CD4-positive, alpha-beta T cell treated with Interleukin-17A for 4 hours (primary cell): ENCODE results near the gene PPP1R9A.

ENCODE experiments used
- DNase-seq: peaks from one replicate; pipeline ENCODE4 v3.0.0-alpha.2; 2020; ENCODE audit warnings: mixed read lengths

The PPP1R9A gene

DNA sequence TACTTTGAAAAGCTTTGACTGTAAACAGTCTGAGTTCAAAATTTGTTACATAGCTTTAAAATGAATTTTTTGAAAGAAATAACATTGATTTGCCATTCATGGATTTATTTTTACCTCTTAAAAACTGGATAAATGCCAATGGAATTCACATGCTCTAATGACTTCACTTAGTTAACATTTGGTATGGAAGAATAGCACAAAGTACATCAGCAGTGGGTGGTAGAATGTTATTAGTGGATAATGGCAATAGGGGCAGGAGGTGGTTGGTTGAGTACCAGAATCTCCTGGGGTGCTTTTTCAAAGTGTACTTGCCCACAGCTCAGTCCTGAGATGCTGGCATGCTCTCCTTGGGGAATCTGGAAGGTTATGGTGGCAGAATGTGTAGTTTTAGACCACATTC lies 4.7 kb downstream of the PPP1R9A start:
- no peak for DNase-seq

DNA sequence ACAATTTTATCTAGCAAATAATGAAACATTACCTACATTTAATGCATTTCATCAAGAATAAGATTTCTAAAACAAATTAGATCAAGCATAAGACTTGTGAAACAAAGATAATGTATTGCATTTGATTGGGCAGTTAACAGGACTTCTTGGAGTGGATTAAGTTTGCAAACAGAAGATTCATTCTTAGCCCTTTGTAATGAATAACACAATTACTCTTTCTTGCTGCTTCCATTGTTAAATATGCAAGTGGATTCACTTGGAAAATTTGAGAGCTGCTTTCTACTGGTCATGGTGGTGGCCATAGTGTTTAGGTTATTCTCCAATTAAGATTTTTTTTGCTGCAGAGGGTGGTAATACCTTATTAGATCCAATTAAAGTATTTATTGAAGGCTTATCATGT lies 6.0 kb downstream of the PPP1R9A start:
- DNase-seq = no peak

DNA sequence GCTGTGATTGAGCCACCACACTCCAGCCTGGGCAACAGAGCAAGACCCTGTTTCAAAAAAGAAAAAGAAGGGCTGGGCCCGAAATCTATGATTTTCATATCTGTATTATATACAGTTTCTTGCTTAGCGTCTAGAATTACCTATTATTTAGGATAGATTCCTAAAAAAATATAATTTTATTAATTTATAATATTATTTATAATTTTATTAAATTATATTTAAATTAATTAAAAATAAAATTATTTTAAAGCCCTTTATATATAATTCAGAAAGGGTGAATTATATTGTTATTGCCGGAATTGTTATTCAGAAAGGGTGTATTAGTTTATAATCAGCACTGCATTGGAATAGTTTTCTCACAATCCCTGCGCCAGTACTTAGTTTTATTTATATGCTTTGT lies 14.5 kb downstream of the PPP1R9A start:
- DNase-seq = no peak

DNA sequence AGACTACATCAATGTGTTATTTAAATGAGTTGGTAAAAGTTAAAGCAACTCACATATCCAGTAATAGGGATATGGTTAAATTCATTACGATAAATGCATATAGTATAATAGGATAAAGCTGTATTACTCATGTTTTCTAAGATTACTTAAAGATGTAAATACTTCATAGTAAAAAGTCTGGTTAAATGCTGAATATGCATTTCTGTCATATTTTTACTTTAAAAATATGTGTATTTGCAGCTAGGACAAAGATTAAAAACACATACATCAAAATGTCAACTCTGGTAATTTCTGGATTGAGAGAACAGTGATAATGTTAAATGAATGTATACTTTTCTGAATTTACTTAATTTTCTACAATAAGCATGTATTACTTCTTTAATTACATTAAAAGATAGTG lies 15.1 kb downstream of the PPP1R9A start:
- no peak for DNase-seq

DNA sequence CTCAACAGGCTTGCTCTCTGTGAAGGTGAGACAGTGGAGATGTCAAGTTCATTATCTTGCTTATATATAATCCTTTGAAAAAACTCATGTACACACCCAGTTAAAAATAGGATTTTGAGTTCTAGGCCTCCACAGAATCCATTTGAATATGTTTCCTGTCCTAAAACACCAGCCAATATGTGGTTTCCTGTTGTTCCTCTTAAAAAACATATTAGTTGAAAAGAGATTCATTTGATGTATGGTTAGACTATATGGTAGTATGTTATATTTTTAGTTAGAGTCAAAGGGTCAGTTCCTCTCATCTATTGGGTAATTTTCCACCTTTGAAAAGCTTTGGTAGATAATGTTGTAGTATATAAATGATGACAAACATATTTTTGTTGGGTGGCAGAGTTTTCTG lies 16.0 kb downstream of the PPP1R9A start:
- no peak for DNase-seq

DNA sequence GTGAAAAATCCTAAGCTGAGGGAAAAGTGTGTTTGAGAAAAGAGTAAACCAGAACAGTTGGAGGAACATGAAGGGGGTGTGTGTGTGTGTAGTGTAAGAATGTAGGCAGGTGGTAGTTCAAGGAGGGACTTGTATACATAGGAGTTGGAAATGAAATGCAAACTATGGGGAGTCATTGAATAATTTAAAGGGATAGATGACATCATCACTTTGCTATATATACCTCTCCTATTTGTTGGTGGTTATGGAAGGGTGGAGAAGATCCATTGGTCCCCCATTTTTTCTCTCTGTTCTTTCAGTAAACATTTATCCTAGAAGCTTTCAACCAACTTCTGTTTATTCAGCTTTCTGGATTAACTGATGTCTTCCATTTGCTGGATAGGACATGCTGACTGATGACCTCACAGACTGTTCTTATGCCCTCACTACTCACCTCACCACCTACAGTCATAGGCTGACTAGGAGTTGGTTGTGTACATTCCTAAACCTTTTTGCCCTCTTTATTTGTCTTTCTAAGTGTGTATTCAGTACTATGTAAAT lies 20.8 kb downstream of the PPP1R9A start:
- no peak for DNase-seq

DNA sequence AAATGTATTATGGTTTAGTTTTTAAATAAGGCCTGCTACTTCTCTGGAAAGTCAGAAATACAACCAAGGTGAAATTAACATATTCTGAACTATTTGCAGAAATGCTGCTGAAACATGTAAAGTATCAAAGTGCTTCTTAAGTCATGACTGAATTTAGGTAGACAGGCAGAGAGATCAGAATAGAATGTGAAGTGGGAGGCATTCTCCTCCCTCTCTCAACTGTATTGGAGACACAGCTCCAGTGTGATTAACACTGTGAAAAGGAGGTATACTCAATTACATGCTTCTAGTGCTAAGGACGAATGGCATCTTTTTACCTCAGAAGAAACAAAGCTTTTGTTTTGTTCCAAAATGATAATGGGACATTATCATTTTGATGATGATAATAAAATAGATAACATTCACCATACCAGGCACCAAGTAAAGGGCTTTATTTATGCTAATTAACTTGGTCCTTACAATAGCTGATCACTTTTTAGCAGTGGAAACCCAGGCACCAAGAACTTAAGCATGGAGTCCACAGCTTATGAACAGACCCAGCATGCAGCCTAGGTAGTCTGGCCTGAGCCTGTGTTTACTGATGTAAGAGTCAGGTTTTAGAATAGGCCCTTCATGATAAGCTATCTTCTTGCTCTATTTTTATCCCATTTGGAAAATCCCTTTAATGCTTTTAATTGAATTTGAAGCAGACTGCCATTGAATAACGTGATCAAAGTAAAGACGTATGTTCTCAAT lies 26.0 kb downstream of the PPP1R9A start:
- DNase-seq = no peak

DNA sequence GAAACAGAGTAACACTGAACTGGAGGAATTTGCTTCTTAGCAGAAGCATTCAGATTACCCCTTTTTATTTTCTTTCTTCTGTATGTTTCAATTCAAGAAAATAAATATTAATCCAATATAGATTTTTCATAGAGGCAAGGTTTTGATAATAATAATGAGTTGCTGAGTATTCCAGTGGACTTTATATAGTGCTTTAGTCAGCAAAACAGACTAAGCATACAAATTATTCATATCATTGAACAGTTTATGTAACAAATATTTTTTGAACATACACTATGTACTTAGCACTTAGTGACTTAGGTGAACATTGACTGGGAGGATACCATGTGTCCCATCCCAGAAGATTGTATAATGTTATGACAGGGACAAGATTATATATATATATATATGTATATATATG lies 32.0 kb downstream of the PPP1R9A start:
- no peak for DNase-seq

DNA sequence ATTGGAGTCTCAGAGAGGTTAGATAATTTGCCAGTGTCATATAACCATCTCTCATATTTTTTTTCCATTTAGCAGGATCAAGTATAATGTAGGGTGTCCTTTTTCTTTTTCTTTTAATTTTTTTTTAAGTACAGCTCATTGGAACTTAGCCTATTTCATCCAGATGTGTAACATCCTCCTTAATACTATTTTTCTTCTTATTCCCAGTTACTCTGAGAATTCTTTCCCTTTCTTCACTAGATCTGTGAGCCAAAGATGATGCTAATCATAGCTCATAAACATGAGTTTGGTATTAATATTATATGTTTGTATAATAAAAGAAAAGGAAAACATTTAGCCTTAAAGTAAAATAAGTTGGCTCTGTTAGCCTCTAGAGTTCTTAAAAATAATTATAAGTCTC lies 32.8 kb downstream of the PPP1R9A start:
- no peak for DNase-seq

DNA sequence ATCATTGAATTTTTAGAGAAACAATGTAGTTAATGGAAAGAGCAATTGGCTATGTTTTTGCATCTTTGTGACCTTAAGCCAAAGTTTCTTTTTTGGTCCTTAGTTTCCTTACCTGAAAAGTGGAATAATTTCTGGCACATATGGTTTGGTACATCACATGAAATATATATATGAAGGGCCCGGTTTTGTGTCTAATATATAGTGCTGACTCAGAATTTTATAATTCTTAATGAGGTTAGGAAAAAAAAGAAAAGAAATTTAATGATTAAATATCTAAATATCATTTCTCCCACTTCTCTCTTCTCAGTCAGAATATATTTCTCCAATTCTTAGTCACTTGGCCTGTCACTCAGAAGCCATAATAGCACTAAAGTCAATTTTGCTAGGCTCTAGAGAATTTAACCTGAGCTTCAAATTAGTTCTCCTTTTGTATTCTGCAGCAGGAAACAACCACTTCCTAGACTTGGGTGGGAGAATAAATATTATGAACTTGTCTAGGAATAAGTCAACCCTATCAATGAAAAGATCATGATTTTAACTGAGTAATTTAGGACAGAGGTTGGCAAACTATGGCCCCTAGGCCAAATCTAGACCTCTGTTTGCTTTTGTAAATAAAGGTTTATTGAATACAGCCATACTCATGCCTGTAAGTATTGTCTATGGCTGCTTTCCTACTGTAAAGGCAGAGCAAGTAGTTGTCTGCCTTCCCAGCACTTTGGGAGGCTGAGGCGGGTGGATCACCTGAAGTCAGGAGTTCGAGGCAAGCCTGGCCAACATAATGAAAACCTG lies 34.6 kb downstream of the PPP1R9A start:
- no peak for DNase-seq

DNA sequence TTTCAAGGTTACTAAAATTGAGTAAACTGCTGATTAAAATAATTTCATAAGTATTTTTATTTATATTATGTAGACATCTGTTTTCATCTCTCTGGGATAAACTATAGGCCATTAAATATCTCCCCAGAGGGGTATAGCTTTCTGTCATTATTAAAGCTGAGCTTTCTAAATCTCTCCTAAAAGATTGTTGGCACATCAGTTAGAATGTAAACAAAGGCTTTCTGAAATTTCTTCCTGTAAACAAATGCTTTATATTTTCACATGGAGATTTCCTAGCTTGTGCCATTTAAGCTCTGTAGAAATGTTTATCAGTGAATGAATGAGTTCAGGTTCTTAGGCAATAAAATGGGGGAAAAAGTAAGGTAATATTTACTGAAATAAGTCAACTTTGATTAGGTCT lies 35.7 kb downstream of the PPP1R9A start:
- no peak for DNase-seq

DNA sequence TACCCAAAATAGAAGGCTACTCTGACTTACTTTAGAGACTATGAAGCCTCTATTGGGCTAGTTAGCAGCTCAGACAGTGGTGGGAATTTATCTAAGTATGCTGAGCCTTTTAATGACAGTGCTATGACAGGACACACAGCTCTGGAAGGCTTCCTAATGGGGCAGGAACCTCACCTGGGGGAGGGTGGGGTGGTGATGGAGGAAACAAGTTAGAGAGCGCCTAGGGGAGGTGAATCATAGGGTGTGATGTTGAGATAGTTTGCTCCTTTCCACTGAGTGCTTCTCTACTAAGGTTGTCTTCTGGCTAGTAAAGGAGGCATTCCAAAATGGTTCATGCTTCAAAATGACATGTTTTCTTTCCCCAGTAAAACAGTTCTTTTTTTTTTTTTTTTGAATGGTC lies 42.1 kb downstream of the PPP1R9A start:
- no peak for DNase-seq

DNA sequence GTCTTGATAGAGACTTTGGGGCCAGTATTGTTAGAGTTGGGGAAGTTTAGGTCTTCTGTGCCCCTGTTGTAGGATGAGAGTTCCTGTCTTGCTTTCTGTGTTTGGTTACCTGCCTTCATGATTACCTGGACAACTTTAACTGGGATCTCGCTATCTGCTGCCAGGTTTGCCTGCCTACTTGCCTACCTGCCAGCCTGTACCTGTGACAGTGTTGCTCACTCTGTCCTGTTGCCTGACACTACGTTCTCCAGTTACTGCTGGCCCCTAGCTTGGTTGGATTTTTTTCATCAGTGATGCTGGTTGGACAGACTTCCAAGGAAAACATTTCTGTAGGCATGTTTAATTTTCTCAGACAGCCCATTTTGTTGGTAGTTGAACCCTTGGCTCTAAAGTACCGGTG lies 48.4 kb downstream of the PPP1R9A start:
- DNase-seq = no peak

DNA sequence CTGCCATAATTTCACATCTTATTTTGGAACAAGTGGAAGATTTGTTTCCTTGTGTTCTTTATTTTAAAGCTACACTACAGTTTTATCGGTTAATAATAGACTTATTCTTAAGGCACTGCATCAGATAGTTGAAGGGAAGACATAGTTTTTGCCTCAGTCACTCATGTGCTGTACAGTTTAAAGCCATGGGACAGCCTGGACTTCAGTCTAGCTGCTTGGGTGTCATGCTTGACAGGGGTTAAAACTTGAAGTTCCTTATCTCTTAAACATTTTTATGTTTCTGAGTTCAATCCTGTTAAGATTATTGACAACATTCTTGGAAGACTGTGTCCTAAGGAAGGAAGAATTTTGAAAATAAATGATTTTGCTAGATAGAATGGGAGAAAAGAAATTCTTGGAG lies 49.7 kb downstream of the PPP1R9A start:
- DNase-seq = no peak

DNA sequence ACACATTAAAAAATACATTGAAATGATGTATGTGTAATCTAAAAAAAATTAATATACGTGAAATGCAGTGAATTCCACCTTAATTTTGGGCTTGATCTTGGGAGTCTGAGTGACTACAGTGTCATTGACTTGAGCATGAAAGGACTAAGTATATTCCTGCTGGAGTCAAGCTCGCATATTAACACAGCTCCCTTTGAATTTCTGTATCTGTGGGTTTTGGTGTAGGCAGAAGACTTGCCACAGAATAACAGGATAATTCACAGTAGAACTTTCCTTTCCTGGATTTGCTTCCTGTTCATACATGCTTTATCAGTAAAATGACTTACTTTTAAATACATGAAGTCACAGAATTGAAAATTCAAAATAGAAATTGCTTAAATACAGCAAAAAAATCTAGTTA lies 55.3 kb downstream of the PPP1R9A start:
- DNase-seq = no peak

DNA sequence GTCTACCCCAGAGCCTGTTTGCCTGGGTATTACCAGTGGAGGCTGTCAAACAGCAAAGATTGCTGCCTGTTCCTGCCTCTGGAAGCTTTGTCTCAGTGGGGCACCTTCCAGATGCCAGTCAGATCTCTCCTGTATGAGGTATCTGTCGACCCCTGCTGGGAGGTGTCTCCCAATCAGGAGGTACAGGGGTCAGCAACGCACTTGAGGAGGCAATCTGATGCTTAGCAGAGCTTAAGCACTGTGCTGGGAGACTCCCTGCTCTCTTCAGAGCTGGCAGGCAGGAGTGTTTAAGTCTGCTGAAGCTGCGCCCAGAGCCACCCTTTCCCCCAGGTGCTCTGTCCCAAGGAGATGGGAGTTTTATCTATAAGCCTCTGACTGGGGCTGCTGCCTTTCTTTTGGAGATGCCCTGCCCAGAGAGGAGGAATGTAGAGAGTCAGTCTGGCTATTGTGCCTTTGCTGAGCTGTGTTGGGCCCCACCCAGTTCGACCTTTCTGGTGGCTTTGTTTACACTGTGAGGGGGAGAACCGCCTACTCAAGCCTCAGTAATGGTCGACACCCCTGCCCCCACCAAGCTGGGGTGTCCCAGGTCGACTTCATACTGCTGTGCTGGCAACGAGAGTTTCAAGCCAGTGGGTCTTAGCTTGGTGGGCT lies 62.2 kb downstream of the PPP1R9A start:
- DNase-seq = no peak

DNA sequence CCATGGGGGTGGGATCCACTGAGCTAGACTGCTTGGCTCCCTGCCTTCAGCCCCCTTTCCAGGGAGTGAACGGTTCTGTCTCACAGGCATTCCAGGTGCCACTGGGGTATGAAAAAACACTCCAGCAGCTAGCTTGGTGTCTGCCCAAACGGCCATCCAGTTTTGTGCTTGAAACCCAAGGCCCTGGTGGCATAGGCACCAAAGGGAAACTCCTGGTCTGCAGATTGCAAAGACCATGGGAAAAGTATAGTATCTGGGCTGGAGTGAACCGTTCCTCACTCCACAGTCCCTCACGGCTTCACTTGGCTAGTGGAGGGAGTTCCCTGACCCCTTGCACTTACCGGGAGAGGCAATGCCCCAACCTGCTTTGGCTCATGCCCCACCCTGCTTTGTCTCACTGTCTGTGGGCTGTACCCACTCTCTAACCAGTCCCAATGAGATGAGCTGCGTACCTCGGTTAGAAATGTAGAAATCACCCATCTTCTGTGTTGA lies 62.7 kb downstream of the PPP1R9A start:
- DNase-seq = no peak

DNA sequence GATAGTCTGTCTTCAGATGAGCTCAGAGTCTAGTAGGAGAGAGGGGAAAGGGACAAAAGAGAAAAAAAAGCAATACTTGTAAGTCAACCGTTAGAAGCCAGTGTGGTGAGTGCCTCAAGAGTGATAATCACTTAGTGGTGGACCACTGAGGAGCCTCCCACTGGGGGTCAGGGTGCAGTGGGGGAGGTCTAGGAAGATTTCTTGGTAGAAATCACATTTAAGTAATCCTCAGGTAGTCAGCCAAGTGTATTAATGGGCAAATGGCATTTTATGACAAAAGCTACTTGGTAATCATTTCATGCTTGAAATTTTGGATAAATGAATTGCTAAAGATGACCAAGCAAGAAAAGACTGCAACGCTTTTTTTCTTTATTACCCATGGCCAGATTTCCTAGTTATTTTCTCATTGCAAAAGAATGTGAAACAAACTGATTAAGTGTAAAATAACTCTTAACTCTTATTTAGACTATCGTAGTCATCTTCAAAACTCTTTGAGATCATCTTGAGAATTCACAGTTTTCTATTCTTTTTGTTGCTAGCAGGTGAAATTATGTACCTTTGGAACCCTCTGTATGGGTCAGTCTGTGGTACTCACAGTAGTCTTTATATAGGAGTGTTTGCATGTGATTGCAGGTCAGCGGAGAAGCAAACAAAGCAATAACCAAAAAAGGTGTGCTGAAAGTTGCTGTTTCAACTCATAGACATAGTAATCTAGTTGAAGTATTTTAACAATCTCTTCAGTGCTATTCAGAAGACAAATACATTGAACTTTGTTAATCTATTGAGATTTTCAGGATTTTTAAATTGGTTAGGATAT lies 63.9 kb downstream of the PPP1R9A start:
- DNase-seq = no peak

DNA sequence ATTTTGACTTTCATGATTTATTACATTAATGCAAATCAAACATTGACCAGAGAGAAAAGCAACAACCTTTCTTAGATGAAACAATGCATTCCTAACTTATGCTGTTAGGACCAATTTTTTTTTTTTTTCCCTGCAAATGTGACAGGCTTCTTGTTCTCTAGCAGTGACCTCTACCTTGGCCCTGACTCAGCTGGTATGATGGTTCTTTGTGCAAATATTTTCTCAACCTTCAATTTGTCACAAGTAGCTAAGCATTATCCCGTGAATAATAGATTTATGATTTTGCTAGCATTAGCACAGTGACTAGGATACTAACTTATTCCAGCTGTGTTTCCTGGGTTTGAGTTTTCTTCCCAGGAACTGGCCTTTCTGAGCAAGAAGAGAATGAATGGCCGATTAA lies 64.9 kb downstream of the PPP1R9A start:
- no peak for DNase-seq

DNA sequence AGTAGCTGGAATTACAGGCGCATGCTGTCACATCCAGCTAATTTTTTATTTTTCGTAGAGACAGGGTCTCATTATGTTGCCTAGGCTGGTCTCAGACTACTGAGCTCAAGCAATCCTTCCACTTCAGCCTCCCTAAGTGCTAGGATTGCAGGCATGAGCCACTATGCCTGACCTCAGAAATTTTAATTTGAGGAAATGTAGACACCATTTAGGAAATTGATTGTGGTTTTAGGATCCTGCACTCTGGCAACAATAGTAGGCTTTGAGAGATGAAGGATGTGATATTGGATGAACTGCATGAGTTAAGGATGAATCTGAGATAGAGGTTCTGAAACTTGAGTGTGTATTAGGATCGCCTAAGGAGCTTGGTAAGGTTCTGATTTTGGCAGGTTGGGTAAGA lies 66.5 kb downstream of the PPP1R9A start:
- no peak for DNase-seq

DNA sequence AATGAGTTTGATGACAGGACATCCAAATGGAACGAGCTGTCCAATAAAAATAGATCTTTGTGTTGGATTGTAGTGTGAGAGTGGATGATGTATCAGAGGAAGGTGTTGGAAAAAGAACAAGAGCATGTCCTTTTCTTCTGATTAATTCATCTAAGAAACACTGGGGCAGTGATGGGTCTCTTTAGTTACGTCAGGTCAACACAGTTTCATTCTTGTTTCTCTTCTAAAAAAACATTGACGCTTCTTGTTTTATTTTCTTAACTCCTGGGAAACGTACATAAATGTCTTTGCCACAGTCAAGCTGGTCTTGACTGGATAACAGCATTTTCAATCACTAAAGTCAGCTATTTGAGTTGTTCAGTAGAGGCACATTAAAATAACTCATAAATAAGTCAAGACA lies 67.0 kb downstream of the PPP1R9A start:
- no peak for DNase-seq

DNA sequence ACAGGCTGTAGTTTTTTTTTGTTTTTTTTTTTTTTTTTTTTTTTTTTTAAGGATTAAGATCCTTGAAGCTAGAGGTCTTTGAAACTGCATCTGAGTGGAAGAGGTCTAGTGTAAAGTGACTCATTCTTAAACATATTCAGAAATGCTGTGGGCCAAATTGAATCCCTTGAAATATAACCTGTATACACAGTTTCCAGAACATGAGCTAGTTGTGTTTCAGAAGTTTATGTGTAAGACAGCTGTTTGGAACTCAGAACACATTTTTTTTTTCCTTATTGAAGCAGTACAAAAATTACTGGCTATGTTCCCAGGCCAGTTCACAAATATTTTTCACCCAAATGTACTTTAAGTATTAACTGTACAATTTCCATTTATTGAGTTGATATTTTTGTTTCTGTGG lies 67.9 kb downstream of the PPP1R9A start:
- no peak for DNase-seq
